HepG2 (cell line): Measurements from ENCODE around the gene TMEM235. TPM values are rescaled to one million over a fixed set of nuclear protein-coding genes. Genes with fewer than 3 reads are reported as not detected.

Experiments used
- ATAC-seq: fragments of 200-7000 bp; cut with Tn5 transposase; 3 replicates; pipeline ENCODE4 v1.9.1; 2020; ENCODE audit warnings: mild to moderate bottlenecking, moderate library complexity
- BruUV-seq: library from RNA; stranded (reverse); fragments of 400-500 nt; replicated peaks from 2 replicates; lab custom pipeline; 2021; lab: Mats Ljungman, UMichigan
- CTCF ChIA-PET: fragments of 300-600 bp; formaldehyde crosslinking; extraction: SDS; loops from one replicate; lab custom pipeline; 2021; ENCODE audit warnings: low total read pairs, inconsistent platforms, low intra/inter-chr PET ratio; lab: Yijun Ruan, JAX
- POLR2A ChIA-PET: fragments of 350-600 bp; sonication (Branson Sonifier 250); formaldehyde crosslinking; loops from one replicate; lab custom pipeline; 2020; ENCODE audit warnings: antibody characterized with exemption, inconsistent platforms; lab: Yijun Ruan, JAX
- DNase-seq: peaks from one replicate; pipeline ENCODE4 v3.0.0-alpha.2; 2015; ENCODE audit warnings: low spot score
- FAIRE-seq: peaks from 3 replicates; lab custom pipeline; 2011; peaks lifted over from hg19 to GRCh38; lab: Jason Lieb, UNC
- H2AFZ ChIP-seq: one replicate; pipeline ENCODE4 v1.6.1; 2011; ENCODE audit warnings: low read length, inconsistent platforms
- H3K27ac ChIP-seq: fragments of 300-600 bp; 3 replicates; pipeline ENCODE4 v1.8.0; 2011; ENCODE audit warnings: mixed run types, mild to moderate bottlenecking, mixed read lengths, low read length, inconsistent platforms; ENCODE audit not compliant: insufficient read depth; ENCODE audit errors: extremely low read length
- H3K27me3 ChIP-seq, 2 experiments: fragments of 200-600 bp in 1 of 2; 2 replicates in 1 of 2; 3 replicates in 1 of 2; pipeline versions ENCODE4 v1.6.0 to v1.8.0; 2011; ENCODE audit warnings: low read length in 2 of 2, mild to moderate bottlenecking in 2 of 2, moderate library complexity in 2 of 2, inconsistent platforms in 1 of 2; ENCODE audit not compliant: insufficient read depth in 2 of 2, control insufficient read depth in 1 of 2
- H3K36me3 ChIP-seq, 2 experiments: fragments of 200-600 bp in 1 of 2; replicated peaks in 1 of 2; 2 replicates in 1 of 2; 3 replicates in 1 of 2; pipeline versions ENCODE4 v1.5.1 to v1.8.0; 2011; ENCODE audit warnings: low read length in 2 of 2, inconsistent platforms in 1 of 2; ENCODE audit not compliant: insufficient read depth in 2 of 2, control insufficient read depth in 1 of 2
- H3K4me1 ChIP-seq: 2 replicates; pipeline ENCODE4 v1.5.1; 2012; ENCODE audit warnings: low read length, inconsistent platforms; ENCODE audit not compliant: insufficient read depth
- H3K4me2 ChIP-seq: 2 replicates; pipeline ENCODE4 v1.6.0; 2011; ENCODE audit warnings: low read depth, low read length, inconsistent platforms
- H3K4me3 ChIP-seq, 3 experiments: fragments of 200-600 bp in 1 of 3; sonication (generic), shearing (Covaris generic) in 1 of 3; replicated peaks in 1 of 3; 2 replicates each; pipeline ENCODE4 v1.5.1; 2011 to 2016; ENCODE audit warnings: low read length in 3 of 3, inconsistent platforms in 2 of 3, low read depth in 2 of 3, mild to moderate bottlenecking in 2 of 3, control low read depth in 1 of 3, mixed read lengths in 1 of 3; ENCODE audit not compliant: insufficient read depth in 1 of 3
- H3K79me2 ChIP-seq: one replicate; pipeline ENCODE4 v1.6.1; 2011; ENCODE audit warnings: low read length, inconsistent platforms; ENCODE audit not compliant: insufficient read depth
- H3K9ac ChIP-seq: 2 replicates; pipeline ENCODE4 v1.6.0; 2011; ENCODE audit warnings: mild to moderate bottlenecking, low read depth, low read length, inconsistent platforms; ENCODE audit not compliant: insufficient read depth
- H3K9me3 ChIP-seq: 2 replicates; pipeline ENCODE4 v1.5.1; 2012; ENCODE audit warnings: mild to moderate bottlenecking, low read length
- H4K20me1 ChIP-seq: 2 replicates; pipeline ENCODE4 v1.6.0; 2011; ENCODE audit warnings: inconsistent platforms, mild to moderate bottlenecking, low read length, moderate library complexity; ENCODE audit not compliant: insufficient read depth
- DNMT3B ChIP-seq: conservative IDR thresholded peaks from 2 replicates; pipeline ENCODE4 v1.6.1; 2016; ENCODE audit warnings: missing biosample characterization, control low read depth
- HMG20B ChIP-seq: conservative IDR thresholded peaks from 2 replicates; pipeline ENCODE4 v1.6.1; 2016; ENCODE audit warnings: missing genetic modification reagents, missing compliant biosample characterization
- SP4 ChIP-seq: sonication (generic); formaldehyde crosslinking; IDR thresholded peaks from 2 replicates; pipeline ENCODE4 v1.8.1; 2023; ENCODE audit warnings: mild to moderate bottlenecking, missing genetic modification reagents
- SRSF4 ChIP-seq: fragments of 200-400 bp; formaldehyde crosslinking; IDR thresholded peaks from one replicate; pipeline ENCODE4 v1.6.1; 2018; ENCODE audit warnings: mild to moderate bottlenecking, low read depth, low read length, moderate library complexity; ENCODE audit not compliant: poor library complexity, severe bottlenecking
- ZNF567 ChIP-seq: sonication (generic); formaldehyde crosslinking; IDR thresholded peaks from 2 replicates; pipeline ENCODE4 v1.8.1; 2023; ENCODE audit warnings: mild to moderate bottlenecking, missing genetic modification reagents, borderline replicate concordance
- ZZZ3 ChIP-seq: sonication (generic); formaldehyde crosslinking; IDR thresholded peaks from 2 replicates; pipeline ENCODE4 v1.4.0; 2020; ENCODE audit warnings: missing genetic modification reagents, mild to moderate bottlenecking, borderline replicate concordance
- WGBS: methylation state at CpG from one replicate; pipeline ENCODE4 v1.1.6; 2017; ENCODE audit warnings: low lambda C conversion rate; 5-methylcytosine and 5-hydroxymethylcytosine counted together
- in situ Hi-C: cut with HindIII; loops from 2 replicates; pipeline ENCODE4 v1.10.0; 2017; ENCODE audit warnings: low pct_unique_long_range_greater_than_20kb; ENCODE audit not compliant: extremely low pct_ligation_motif_present
- intact Hi-C: fragments of 100-400 bp; cut with micrococcal nuclease; formaldehyde crosslinking; loops from one replicate; pipeline ENCODE4 v1.10.0; 2022; ENCODE audit not compliant: unreplicated experiment
- polyA plus RNA-seq, 8 experiments: library from polyadenylated mRNA; depleted of rRNA in 3 of 8; stranded (reverse) in 7 of 8; unstranded in 1 of 8; fragments of >200 nt; fragmentation: Illumina TruSeq in 4 of 8; extraction: Trizol in 4 of 8; gene quantifications; 2 replicates each; pipeline versions ENCODE4 v1.2.1 to v1.2.3, GENCODE V29; 2011 to 2016; ENCODE audit warnings: low read depth in 4 of 8, missing spikeins in 1 of 8, mixed read lengths in 1 of 8; ENCODE audit not compliant: insufficient read depth in 1 of 8
- total RNA-seq, 5 experiments: library from RNA; depleted of rRNA; stranded (reverse); fragments of >200 nt; fragmentation: Illumina TruSeq; extraction: Trizol; gene quantifications; 2 replicates each; pipeline ENCODE4 v1.2.3, GENCODE V29; 2016; ENCODE audit warnings: low read depth in 1 of 5
- TF ChIP-seq, protein P1 (sequence below): sonication (generic); formaldehyde crosslinking; IDR thresholded peaks from 2 replicates; pipeline ENCODE4 v1.4.0; 2020; ENCODE audit warnings: mild to moderate bottlenecking, missing genetic modification reagents, borderline replicate concordance
- TF ChIP-seq, protein P2 (sequence below): sonication (generic); formaldehyde crosslinking; IDR thresholded peaks from 2 replicates; pipeline ENCODE4 v1.5.0; 2020; ENCODE audit warnings: missing genetic modification reagents
- TF ChIP-seq, protein P3 (sequence below): sonication (generic); formaldehyde crosslinking; IDR thresholded peaks from 2 replicates; pipeline ENCODE4 v1.4.0; 2020; ENCODE audit warnings: missing genetic modification reagents, borderline replicate concordance

TMEM235 gene
- total and polyA plus RNA-seq, 2 of the 13 experiments (the other 11 are each of a cell fraction or from before 2014, with no cell fraction given), result not detected

GRCh38 chr17:78275355-78275754, 43.9 kb downstream of the TMEM235 start:
- Histone ChIP-seq H3K4me1 (peaks cover 14% of the 10 kb centered on the region), H3K9me3 (no peaks in the 10 kb centered on the region), H3K9ac (no peak overlapping the region), H3K4me2 (no peak overlapping the region), H2AFZ (no peak overlapping the region), H3K27ac (no peak overlapping the region), H3K79me2 (no peaks in the 10 kb centered on the region), H4K20me1 (no peaks in the 10 kb centered on the region), H3K36me3 (no peaks in the 10 kb centered on the region), H3K27me3 (peaks cover 24 to 78% of the 10 kb centered on the region in 2 experiments), H3K4me3 (no peak overlapping the region)
- no peak for FAIRE-seq
- whole genome bisulfite sequencing, result 56% methylated on average over 5 of the region's 5 CpGs
- in situ Hi-C loops, result no loop called here
- DNase-seq, result no peak
- no TSS peak for BruUV-seq
- intact Hi-C loops, result no loop called here
- ChIA-PET POLR2A (no interaction called here), CTCF (no interaction called here)
- TF ChIP-seq, protein P1, sequence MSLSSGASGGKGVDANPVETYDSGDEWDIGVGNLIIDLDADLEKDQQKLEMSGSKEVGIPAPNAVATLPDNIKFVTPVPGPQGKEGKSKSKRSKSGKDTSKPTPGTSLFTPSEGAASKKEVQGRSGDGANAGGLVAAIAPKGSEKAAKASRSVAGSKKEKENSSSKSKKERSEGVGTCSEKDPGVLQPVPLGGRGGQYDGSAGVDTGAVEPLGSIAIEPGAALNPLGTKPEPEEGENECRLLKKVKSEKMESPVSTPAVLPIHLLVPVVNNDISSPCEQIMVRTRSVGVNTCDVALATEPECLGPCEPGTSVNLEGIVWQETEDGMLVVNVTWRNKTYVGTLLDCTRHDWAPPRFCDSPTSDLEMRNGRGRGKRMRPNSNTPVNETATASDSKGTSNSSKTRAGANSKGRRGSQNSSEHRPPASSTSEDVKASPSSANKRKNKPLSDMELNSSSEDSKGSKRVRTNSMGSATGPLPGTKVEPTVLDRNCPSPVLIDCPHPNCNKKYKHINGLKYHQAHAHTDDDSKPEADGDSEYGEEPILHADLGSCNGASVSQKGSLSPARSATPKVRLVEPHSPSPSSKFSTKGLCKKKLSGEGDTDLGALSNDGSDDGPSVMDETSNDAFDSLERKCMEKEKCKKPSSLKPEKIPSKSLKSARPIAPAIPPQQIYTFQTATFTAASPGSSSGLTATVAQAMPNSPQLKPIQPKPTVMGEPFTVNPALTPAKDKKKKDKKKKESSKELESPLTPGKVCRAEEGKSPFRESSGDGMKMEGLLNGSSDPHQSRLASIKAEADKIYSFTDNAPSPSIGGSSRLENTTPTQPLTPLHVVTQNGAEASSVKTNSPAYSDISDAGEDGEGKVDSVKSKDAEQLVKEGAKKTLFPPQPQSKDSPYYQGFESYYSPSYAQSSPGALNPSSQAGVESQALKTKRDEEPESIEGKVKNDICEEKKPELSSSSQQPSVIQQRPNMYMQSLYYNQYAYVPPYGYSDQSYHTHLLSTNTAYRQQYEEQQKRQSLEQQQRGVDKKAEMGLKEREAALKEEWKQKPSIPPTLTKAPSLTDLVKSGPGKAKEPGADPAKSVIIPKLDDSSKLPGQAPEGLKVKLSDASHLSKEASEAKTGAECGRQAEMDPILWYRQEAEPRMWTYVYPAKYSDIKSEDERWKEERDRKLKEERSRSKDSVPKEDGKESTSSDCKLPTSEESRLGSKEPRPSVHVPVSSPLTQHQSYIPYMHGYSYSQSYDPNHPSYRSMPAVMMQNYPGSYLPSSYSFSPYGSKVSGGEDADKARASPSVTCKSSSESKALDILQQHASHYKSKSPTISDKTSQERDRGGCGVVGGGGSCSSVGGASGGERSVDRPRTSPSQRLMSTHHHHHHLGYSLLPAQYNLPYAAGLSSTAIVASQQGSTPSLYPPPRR (CRISPR knock-in tag), result no peak
- TF ChIP-seq ZNF567 (no peak), SP4 (CRISPR knock-in tag) (no peak), DNMT3B (CRISPR knock-in tag) (no peak), HMG20B (CRISPR knock-in tag) (no peak), ZZZ3 (CRISPR knock-in tag) (no peak), SRSF4 (no peak)
- TF ChIP-seq, protein P2, sequence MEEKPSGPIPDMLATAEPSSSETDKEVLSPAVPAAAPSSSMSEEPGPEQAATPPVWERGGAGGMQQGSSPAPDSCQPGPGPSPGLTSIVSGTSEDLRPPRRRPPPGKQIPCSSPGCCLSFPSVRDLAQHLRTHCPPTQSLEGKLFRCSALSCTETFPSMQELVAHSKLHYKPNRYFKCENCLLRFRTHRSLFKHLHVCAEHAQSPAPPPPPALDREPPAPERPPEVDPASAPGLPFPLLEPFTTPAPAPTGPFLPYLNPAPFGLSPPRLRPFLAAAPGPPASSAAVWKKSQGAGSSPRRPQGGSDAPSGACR (CRISPR knock-in tag), result no peak
- TF ChIP-seq, protein P3, sequence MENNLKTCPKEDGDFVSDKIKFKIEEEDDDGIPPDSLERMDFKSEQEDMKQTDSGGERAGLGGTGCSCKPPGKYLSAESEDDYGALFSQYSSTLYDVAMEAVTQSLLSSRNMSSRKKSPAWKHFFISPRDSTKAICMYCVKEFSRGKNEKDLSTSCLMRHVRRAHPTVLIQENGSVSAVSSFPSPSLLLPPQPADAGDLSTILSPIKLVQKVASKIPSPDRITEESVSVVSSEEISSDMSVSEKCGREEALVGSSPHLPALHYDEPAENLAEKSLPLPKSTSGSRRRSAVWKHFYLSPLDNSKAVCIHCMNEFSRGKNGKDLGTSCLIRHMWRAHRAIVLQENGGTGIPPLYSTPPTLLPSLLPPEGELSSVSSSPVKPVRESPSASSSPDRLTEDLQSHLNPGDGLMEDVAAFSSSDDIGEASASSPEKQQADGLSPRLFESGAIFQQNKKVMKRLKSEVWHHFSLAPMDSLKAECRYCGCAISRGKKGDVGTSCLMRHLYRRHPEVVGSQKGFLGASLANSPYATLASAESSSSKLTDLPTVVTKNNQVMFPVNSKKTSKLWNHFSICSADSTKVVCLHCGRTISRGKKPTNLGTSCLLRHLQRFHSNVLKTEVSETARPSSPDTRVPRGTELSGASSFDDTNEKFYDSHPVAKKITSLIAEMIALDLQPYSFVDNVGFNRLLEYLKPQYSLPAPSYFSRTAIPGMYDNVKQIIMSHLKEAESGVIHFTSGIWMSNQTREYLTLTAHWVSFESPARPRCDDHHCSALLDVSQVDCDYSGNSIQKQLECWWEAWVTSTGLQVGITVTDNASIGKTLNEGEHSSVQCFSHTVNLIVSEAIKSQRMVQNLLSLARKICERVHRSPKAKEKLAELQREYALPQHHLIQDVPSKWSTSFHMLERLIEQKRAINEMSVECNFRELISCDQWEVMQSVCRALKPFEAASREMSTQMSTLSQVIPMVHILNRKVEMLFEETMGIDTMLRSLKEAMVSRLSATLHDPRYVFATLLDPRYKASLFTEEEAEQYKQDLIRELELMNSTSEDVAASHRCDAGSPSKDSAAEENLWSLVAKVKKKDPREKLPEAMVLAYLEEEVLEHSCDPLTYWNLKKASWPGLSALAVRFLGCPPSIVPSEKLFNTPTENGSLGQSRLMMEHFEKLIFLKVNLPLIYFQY, result no peak
- no peak for ATAC-seq
